H9 (cell line): ENCODE data around the gene WDR64. TPM values are rescaled to one million over a fixed set of nuclear protein-coding genes. Genes with fewer than 3 reads are reported as not detected.
A peak's percentile ranks its signal among the peaks of the same experiment; 100 is the strongest.

Experiments
- DNase-seq: peaks from one replicate; pipeline ENCODE4 v3.0.0-alpha.2; 2017
- H2AFZ ChIP-seq: one replicate; pipeline ENCODE4 v1.6.1; 2013; ENCODE audit warnings: mild to moderate bottlenecking, low read length, control low read depth, moderate library complexity
- H2AK5ac ChIP-seq: 2 replicates; pipeline ENCODE4 v1.6.1; 2013; ENCODE audit warnings: low read length, control low read depth, mixed read lengths; ENCODE audit not compliant: insufficient read length
- H2BK120ac ChIP-seq: one replicate; pipeline ENCODE4 v1.6.1; 2013; ENCODE audit warnings: low read depth, mild to moderate bottlenecking, low read length, control low read depth, inconsistent platforms; ENCODE audit not compliant: poor library complexity, severe bottlenecking
- H2BK12ac ChIP-seq: 2 replicates; pipeline ENCODE4 v1.6.1; 2013; ENCODE audit warnings: low read length, control low read depth, mixed read lengths, low read depth; ENCODE audit not compliant: insufficient read length
- H2BK15ac ChIP-seq: 2 replicates; pipeline ENCODE4 v1.6.1; 2013; ENCODE audit warnings: low read depth, low read length, control low read depth
- H2BK20ac ChIP-seq: one replicate; pipeline ENCODE4 v1.6.1; 2013; ENCODE audit warnings: low read depth, mild to moderate bottlenecking, low read length, control low read depth, inconsistent platforms; ENCODE audit not compliant: poor library complexity, severe bottlenecking
- H2BK5ac ChIP-seq: 2 replicates; pipeline ENCODE4 v1.6.1; 2013; ENCODE audit warnings: low read length, control low read depth, mixed read lengths; ENCODE audit not compliant: insufficient read length
- H3K14ac ChIP-seq: 2 replicates; pipeline ENCODE4 v1.6.1; 2013; ENCODE audit warnings: low read length, control low read depth; ENCODE audit not compliant: insufficient read depth
- H3K18ac ChIP-seq: 2 replicates; pipeline ENCODE4 v1.6.1; 2013; ENCODE audit warnings: low read depth, mild to moderate bottlenecking, mixed read lengths, low read length, control low read depth; ENCODE audit not compliant: insufficient read length
- H3K23ac ChIP-seq: 2 replicates; pipeline ENCODE4 v1.6.1; 2013; ENCODE audit warnings: low read length, control low read depth, mixed read lengths, low read depth; ENCODE audit not compliant: insufficient read length
- H3K23me2 ChIP-seq: 2 replicates; pipeline ENCODE4 v1.6.1; 2013; ENCODE audit warnings: low read depth, mild to moderate bottlenecking, mixed read lengths, low read length, control low read depth; ENCODE audit not compliant: insufficient read length, poor library complexity, severe bottlenecking
- H3K27ac ChIP-seq: 2 replicates; pipeline ENCODE4 v1.5.1; 2013; ENCODE audit warnings: low read length, control low read depth, mixed read lengths, low read depth; ENCODE audit not compliant: insufficient read length
- H3K27me3 ChIP-seq: 2 replicates; pipeline ENCODE4 v1.6.1; 2013; ENCODE audit warnings: low read length, control low read depth, inconsistent platforms; ENCODE audit not compliant: insufficient read depth
- H3K4ac ChIP-seq: 2 replicates; pipeline ENCODE4 v1.6.1; 2013; ENCODE audit warnings: low read depth, mild to moderate bottlenecking, control low read depth, inconsistent platforms, low read length, moderate library complexity
- H3K4me1 ChIP-seq: 2 replicates; pipeline ENCODE4 v1.6.1; 2013; ENCODE audit warnings: low read length, control low read depth, inconsistent platforms; ENCODE audit not compliant: insufficient read depth
- H3K4me2 ChIP-seq: 2 replicates; pipeline ENCODE4 v1.6.1; 2013; ENCODE audit warnings: low read length, control low read depth, mixed read lengths; ENCODE audit not compliant: insufficient read length, insufficient read depth
- H3K56ac ChIP-seq: 2 replicates; pipeline ENCODE4 v1.6.1; 2013; ENCODE audit warnings: low read depth, mild to moderate bottlenecking, mixed read lengths, low read length, control low read depth; ENCODE audit not compliant: insufficient read length
- H3K79me1 ChIP-seq: 2 replicates; pipeline ENCODE4 v1.6.1; 2013; ENCODE audit warnings: low read depth, mild to moderate bottlenecking, moderate library complexity, low read length, control low read depth, inconsistent platforms; ENCODE audit not compliant: insufficient read depth, poor library complexity, severe bottlenecking
- H3K79me2 ChIP-seq: 2 replicates; pipeline ENCODE4 v1.6.1; 2013; ENCODE audit warnings: low read length, control low read depth, inconsistent platforms; ENCODE audit not compliant: insufficient read depth
- H3K9ac ChIP-seq: 2 replicates; pipeline ENCODE4 v1.6.1; 2013; ENCODE audit warnings: low read length, control low read depth, mixed read lengths; ENCODE audit not compliant: insufficient read length; ENCODE audit errors: extremely low read depth
- H3K9me3 ChIP-seq: one replicate; pipeline ENCODE4 v1.6.1; 2013; ENCODE audit warnings: low read depth, low read length, inconsistent platforms; ENCODE audit not compliant: control insufficient read depth
- H3T11ph ChIP-seq: one replicate; pipeline ENCODE4 v1.6.1; 2013; ENCODE audit warnings: mild to moderate bottlenecking, low read length, control low read depth, inconsistent platforms
- H4K20me1 ChIP-seq: one replicate; pipeline ENCODE4 v1.6.1; 2013; ENCODE audit not compliant: control insufficient read depth, insufficient read length, insufficient read depth
- H4K5ac ChIP-seq: 2 replicates; pipeline ENCODE4 v1.6.1; 2013; ENCODE audit warnings: low read depth, mild to moderate bottlenecking, mixed read lengths, low read length, control low read depth; ENCODE audit not compliant: insufficient read length
- H4K8ac ChIP-seq: replicated peaks from 2 replicates; pipeline ENCODE4 v1.6.1; 2013; ENCODE audit warnings: low read length, control low read depth, mixed read lengths, low read depth; ENCODE audit not compliant: insufficient read length
- H4K91ac ChIP-seq: 2 replicates; pipeline ENCODE4 v1.6.1; 2013; ENCODE audit warnings: low read depth, mild to moderate bottlenecking, moderate library complexity, mixed read lengths, low read length, control low read depth; ENCODE audit not compliant: insufficient read length
- H3K27ac Mint-ChIP-seq, 3 experiments: 2 replicates in 2 of 3; 3 replicates in 1 of 3; pipeline ENCODE4 v1.8.0; 2020 to 2021; ENCODE audit warnings: mixed read lengths in 3 of 3, mild to moderate bottlenecking in 1 of 3, moderate library complexity in 1 of 3
- H3K27me3 Mint-ChIP-seq: 2 replicates; pipeline ENCODE4 v1.8.0; 2021; ENCODE audit warnings: low read depth, mild to moderate bottlenecking, moderate library complexity, mixed read lengths
- H3K36me3 Mint-ChIP-seq, 3 experiments: 2 replicates in 2 of 3; 3 replicates in 1 of 3; pipeline ENCODE4 v1.8.0; 2020 to 2021; ENCODE audit warnings: low read depth in 3 of 3, mixed read lengths in 3 of 3; ENCODE audit not compliant: insufficient read depth in 1 of 3
- H3K4me1 Mint-ChIP-seq, 2 experiments: 2 replicates each; pipeline ENCODE4 v1.8.0; 2020; ENCODE audit warnings: mixed read lengths in 2 of 2
- H3K4me3 Mint-ChIP-seq, 2 experiments: 2 replicates in 1 of 2; 3 replicates in 1 of 2; pipeline ENCODE4 v1.8.0; 2020 to 2021; ENCODE audit warnings: mild to moderate bottlenecking in 2 of 2, mixed read lengths in 2 of 2, moderate library complexity in 1 of 2
- H3K9me3 Mint-ChIP-seq, 2 experiments: 2 replicates in 1 of 2; 3 replicates in 1 of 2; pipeline ENCODE4 v1.8.0; 2020; ENCODE audit warnings: mild to moderate bottlenecking in 2 of 2, mixed read lengths in 2 of 2, moderate library complexity in 1 of 2
- CTCF ChIP-seq: fragments of 200-600 bp; sonication (generic); conservative IDR thresholded peaks from 3 replicates; pipeline ENCODE4 v1.8.0; 2021; ENCODE audit warnings: antibody characterized with exemption, mild to moderate bottlenecking
- total RNA-seq: library from RNA; stranded (reverse); gene quantifications from 2 replicates; pipeline ENCODE4 v1.2.1, GENCODE V29; 2021

The WDR64 gene
- total RNA-seq, 1 experiment from 2014 or later, result not detected

GRCh38 chr1:241776911-241777310 is 124.8 kb downstream of the WDR64 start:
- H2AFZ ChIP-seq, result no peak overlapping the region
- H3K56ac ChIP-seq, result no peak overlapping the region
- no peaks in the 10 kb centered on the region for H3K79me2 ChIP-seq
- no peaks in the 10 kb centered on the region for H3K27me3 ChIP-seq
- H3K36me3 Mint-ChIP-seq, result no peaks in the 10 kb centered on the region
- H4K8ac ChIP-seq, result no peak overlapping the region
- no peak for DNase-seq
- no peak overlapping the region for H3K23ac ChIP-seq
- H3K4ac ChIP-seq, result no peak overlapping the region
- no peak overlapping the region for H3K18ac ChIP-seq
- H3K9ac ChIP-seq, result no peak overlapping the region
- H3K27ac ChIP-seq, result no peak overlapping the region
- H2BK5ac ChIP-seq, result no peak overlapping the region
- no peaks in the 10 kb centered on the region for H3K23me2 ChIP-seq
- H3K27me3 Mint-ChIP-seq, result no peaks in the 10 kb centered on the region
- no peak overlapping the region for H2BK12ac ChIP-seq
- no peak overlapping the region for H3K14ac ChIP-seq
- H3K9me3 Mint-ChIP-seq, result no peaks in the 10 kb centered on the region
- H4K5ac ChIP-seq, result no peak overlapping the region
- H4K91ac ChIP-seq, result no peak overlapping the region
- no peaks in the 10 kb centered on the region for H3K4me1 ChIP-seq
- no peaks in the 10 kb centered on the region for H4K20me1 ChIP-seq
- no peak overlapping the region for H2BK15ac ChIP-seq
- no peaks in the 10 kb centered on the region for H3K9me3 ChIP-seq
- no peak for TF ChIP-seq CTCF
- no peak overlapping the region for H3K4me2 ChIP-seq
- no peak overlapping the region for H3K4me3 Mint-ChIP-seq
- no peak overlapping the region for H3T11ph ChIP-seq
- H3K4me1 Mint-ChIP-seq, result peaks cover 0 to 2% of the 10 kb centered on the region in 2 experiments; a peak in 1 of 4 replicates
- H3K27ac Mint-ChIP-seq, result peak overlapping the region in 1 of 3 experiments; percentile 47; a peak in 1 of 7 replicates
- no peaks in the 10 kb centered on the region for H3K79me1 ChIP-seq
- no peak overlapping the region for H2BK120ac ChIP-seq
- H2AK5ac ChIP-seq, result no peak overlapping the region
- no peak overlapping the region for H2BK20ac ChIP-seq
